Neural cell (in vitro differentiated cells): ENCODE results near the gene BIN2.

Experiments
- CTCF ChIP-seq: fragments of 450-650 bp; IDR thresholded peaks from 2 replicates; pipeline ENCODE4 v1.5.1; 2014; ENCODE audit warnings: antibody characterized with exemption, mild to moderate bottlenecking, moderate library complexity; ENCODE audit not compliant: poor library complexity, severe bottlenecking
- EZH2 ChIP-seq: fragments of 200-600, 300-800 bp; shearing (Covaris generic), sonication (generic); IDR thresholded peaks from 2 replicates; pipeline ENCODE4 v1.6.1; 2014; ENCODE audit warnings: antibody characterized with exemption, low read length, borderline replicate concordance, mild to moderate bottlenecking; ENCODE audit not compliant: insufficient read depth, poor library complexity, severe bottlenecking
- POLR2AphosphoS5 ChIP-seq: IDR thresholded peaks from 2 replicates; pipeline ENCODE4 v1.6.1; 2012
- REST ChIP-seq: IDR thresholded peaks from 2 replicates; pipeline ENCODE4 v1.6.1; 2012; ENCODE audit warnings: borderline replicate concordance
- SMC3 ChIP-seq: fragments of 450-650 bp; conservative IDR thresholded peaks from 2 replicates; pipeline ENCODE4 v1.6.1; 2014; ENCODE audit warnings: antibody characterized with exemption, mild to moderate bottlenecking, moderate library complexity; ENCODE audit not compliant: poor library complexity

GRCh38 chr12:51307655-51308593 is 16.1 kb downstream of the BIN2 start:
- TF ChIP-seq CTCF (no peak), REST (no peak), POLR2AphosphoS5 (no peak), SMC3 (no peak), EZH2 (no peak)
